ENCODE measurements around the gene TMEM63A.
A peak's percentile ranks its signal among the peaks of the same experiment; 100 is the strongest.

The TMEM63A gene

GRCh38 chr1:225863167-225863566 is 19.0 kb downstream of the TMEM63A start:
- no peak for DNase-seq

GRCh38 chr1:225862581-225862950 is 19.6 kb downstream of the TMEM63A start:
- DNase-seq: no peak

GRCh38 chr1:225861834-225862580 is 20.2 kb downstream of the TMEM63A start:
- DNase-seq: no peak

- no peak for DNase-seq
These were observed 21.2 kb downstream of the TMEM63A start for GRCh38 chr1:225860876-225861441.

GRCh38 chr1:225860107-225860506 is 22.1 kb downstream of the TMEM63A start:
- no peak for DNase-seq

- DNase-seq: no peak
These were observed 23.0 kb downstream of the TMEM63A start for GRCh38 chr1:225859151-225859550.

GRCh38 chr1:225857256-225857655 is 24.9 kb downstream of the TMEM63A start:
- DNase-seq: no peak

GRCh38 chr1:225855503-225856300 is 26.5 kb downstream of the TMEM63A start:
- DNase-seq: no peak

GRCh38 chr1:225853441-225853840 is 28.7 kb downstream of the TMEM63A start:
- no peak for DNase-seq

- no peak for DNase-seq
These were observed 29.6 kb downstream of the TMEM63A start for GRCh38 chr1:225852413-225853124.

GRCh38 chr1:225851805-225852204 is 30.4 kb downstream of the TMEM63A start:
- DNase-seq: no peak

GRCh38 chr1:225850370-225850769 is 31.8 kb downstream of the TMEM63A start:
- DNase-seq: no peak

GRCh38 chr1:225849925-225850324 is 32.3 kb downstream of the TMEM63A start:
- DNase-seq: no peak

- DNase-seq: no peak
These were observed 33.9 kb downstream of the TMEM63A start for GRCh38 chr1:225848030-225848955.

- no peak for DNase-seq
These were observed 34.6 kb downstream of the TMEM63A start for GRCh38 chr1:225847610-225848009.

GRCh38 chr1:225846331-225847310 is 35.6 kb downstream of the TMEM63A start:
- DNase-seq: no peak

- peak; percentile 42 for DNase-seq
These were observed 36.5 kb downstream of the TMEM63A start for GRCh38 chr1:225845571-225846259.

- no peak for DNase-seq
These were observed 37.1 kb downstream of the TMEM63A start for GRCh38 chr1:225845097-225845496.

GRCh38 chr1:225844236-225845061 is 37.7 kb downstream of the TMEM63A start:
- DNase-seq: no peak

Data from activated CD4-positive, alpha-beta T cell treated with anti-CD3 and anti-CD28 coated beads, Interleukin-2, amount 50 U/mL, for 1 hour (primary cell).